Stimulated activated CD4-positive, alpha-beta T cell treated with anti-CD3 and anti-CD28 coated beads, TNF-alpha, amount 100 ng/mL, for 4 hours (primary cell): ENCODE results near the gene TWF1.
"Not testable (repeated sequence)": the region's sequence is repeated elsewhere in the genome, so short reads cannot be mapped to it uniquely, and the experiment has no call there.

Experiments
- DNase-seq, 3 experiments: peaks; one replicate each; pipeline ENCODE4 v3.0.0-alpha.2; 2020; ENCODE audit warnings: low read depth in 3 of 3

TWF1 gene

GRCh38 chr12:43805149-43805859 lies 813 bp downstream of the TWF1 start:
- no peak for DNase-seq

- DNase-seq: no peak
Measured at GRCh38 chr12:43797561-43798217, 8.4 kb downstream of the TWF1 start.

DNA sequence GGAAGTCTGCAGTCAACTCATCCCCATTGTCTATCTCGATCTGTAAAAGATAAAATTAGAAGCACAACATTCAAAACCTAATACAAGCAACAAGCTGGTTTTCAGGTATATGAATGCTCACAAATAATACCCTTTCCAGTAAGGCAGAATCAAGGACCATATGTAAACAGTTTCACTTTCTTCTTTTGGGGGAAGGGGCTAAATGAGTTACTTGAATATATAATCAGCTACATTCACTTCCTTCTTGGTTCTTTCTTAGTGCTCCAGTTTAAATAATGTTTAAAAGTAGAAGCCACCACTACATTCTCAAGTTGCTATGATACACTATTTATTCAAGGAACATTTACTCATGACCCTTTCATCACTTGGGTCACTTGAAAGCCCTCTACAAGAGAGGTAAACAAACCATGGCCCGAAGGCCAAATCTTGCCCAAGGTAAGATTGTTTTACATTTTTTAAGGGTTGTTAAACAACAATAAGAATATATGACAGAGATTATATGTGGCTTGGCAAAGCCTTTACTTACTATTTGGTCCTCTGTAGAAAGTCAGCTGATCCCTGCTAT lies 10.3 kb downstream of the TWF1 start:
- no peak for DNase-seq

DNA sequence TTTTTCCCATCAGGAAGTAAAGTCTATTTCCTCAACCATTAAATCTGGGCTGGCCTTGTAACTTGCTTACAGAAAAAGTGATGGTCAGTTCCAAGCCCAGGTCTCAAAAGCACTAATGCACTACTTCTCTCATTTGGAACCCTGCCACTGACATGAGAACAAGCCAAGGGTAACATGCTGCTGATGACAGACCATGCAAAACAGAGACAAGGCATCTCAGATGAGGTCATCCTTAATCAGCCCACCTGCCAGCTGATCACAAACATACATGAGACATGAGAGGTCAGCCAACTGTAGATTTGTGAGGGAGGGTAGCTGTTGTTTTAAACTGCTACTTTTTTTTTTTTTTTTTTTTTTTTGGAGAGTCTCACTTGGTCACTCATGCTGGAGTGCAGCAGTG lies 16.2 kb downstream of the TWF1 start:
- no peak for DNase-seq

GRCh38 chr12:43786899-43787693 lies 19.0 kb downstream of the TWF1 start:
- no peak for DNase-seq

GRCh38 chr12:43776498-43776897 lies 29.6 kb downstream of the TWF1 start:
- no peak for DNase-seq

DNA sequence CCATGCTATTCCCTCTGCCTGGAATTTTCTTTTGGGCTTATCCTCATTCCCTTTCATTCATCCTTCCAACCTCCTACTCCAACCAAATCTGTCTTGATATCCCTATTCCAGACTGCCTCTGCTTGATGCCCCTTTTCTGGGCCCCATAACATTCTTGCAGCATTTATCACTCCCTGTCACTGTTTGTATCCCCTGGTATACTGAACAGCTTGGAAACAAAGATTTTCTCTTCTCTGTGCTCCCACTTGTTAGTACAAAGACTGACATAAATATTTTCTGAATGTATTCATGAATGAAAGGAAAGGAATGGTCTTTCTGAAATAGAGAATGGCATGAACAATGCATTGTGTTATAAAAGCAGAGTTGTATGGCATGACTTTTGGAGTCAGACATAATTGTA lies 39.8 kb downstream of the TWF1 start:
- no peak for DNase-seq

GRCh38 chr12:43764528-43764927 lies 41.6 kb downstream of the TWF1 start:
- DNase-seq: no peak

GRCh38 chr12:43763769-43764168 lies 42.3 kb downstream of the TWF1 start:
- DNase-seq: no peak

GRCh38 chr12:43762596-43762995 lies 43.5 kb downstream of the TWF1 start:
- no peak for DNase-seq

DNA sequence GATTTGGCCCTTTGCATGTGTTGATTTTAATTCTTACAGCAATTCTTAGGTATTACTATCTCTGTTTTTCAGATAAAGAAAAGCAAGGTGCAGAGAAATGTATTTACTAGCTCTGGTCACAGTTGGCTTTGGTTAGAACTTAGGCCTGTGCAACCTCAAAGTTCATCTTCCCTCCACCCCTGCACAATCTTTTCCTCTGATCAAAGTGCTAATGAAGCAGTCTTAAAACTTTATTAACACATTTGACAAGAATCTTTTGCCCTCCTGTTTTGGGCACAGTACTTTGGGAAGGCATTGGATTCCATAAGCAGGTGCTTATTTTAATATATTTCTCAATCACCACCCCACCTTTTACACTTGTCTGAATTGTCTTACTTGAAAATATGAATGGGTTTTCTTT lies 44.6 kb downstream of the TWF1 start:
- no peak for DNase-seq

DNA sequence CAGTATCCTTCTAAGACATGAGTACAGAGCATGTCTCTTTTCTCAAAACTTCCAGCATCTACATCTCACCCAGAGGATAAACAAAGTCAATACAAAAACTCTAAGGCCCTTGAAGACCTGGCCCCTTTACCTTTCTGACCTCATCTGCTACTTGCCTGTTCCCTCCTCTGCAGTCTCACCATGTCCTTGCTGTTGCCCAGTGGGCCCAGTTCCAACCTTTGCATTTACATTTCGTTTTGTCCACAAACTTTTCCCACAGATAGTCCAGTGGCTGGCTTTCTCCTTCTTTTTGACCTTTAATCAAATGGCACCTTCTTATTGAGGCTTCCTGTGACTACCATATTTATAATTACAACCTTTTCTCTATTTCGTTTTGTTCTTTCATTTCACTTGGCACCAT lies 45.7 kb downstream of the TWF1 start:
- no peak for DNase-seq

GRCh38 chr12:43758728-43759563 lies 47.2 kb downstream of the TWF1 start, which contains the start of the genes IRAK4 and PUS7L:
Gene IRAK4 (plus strand): TSS chr12:43758951. CDS start chr12:43768112, 9,161 bp downstream.
Gene PUS7L (minus strand): TSS chr12:43758790. CDS start chr12:43755245, 3,545 bp downstream.
- DNase-seq: peak; percentile 86 to 92 (median 92)

GRCh38 chr12:43758247-43758727 lies 47.8 kb downstream of the TWF1 start:
- DNase-seq: peak in 2 of 3 experiments; percentile 4 to 12

DNA sequence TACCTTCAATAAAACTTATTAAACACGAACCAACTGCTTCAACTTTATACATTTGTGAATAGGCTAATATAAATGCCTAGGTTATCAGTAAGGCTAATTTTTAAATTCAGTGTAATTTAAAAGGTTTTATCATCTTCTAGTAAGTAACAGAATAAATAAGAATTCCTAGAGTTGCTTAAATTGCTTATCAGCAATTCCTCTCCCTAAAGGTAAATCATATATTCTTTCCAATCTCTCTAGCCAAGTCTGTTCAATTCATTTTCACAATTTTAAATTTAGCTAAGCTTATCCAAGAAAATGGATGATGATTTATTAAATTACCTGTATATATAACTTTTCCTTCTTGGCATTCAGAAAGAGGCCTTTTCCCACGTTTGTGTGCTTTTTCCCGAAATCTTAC lies 52.1 kb downstream of the TWF1 start:
- DNase-seq: no peak

DNA sequence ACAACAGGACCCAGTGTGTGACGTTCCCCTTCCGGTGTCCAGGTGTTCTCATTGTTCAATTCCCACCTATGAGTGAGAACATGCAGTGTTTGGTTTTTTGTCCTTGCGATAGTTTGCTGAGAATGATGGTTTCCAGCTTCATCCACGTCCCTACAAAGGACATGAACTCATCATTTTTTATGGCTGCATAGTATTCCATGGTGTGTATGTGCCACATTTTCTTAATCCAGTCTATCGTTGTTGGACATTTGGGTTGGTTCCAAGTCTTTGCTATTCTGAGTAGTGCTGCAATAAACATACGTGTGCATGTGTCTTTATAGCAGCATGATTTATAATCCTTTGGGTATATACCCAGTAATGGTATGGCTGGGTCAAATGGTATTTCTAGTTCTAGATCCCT lies 54.8 kb downstream of the TWF1 start:
- not testable (repeated sequence) for DNase-seq

- no peak for DNase-seq
Measured at GRCh38 chr12:43750814-43751213, 55.3 kb downstream of the TWF1 start.

DNA sequence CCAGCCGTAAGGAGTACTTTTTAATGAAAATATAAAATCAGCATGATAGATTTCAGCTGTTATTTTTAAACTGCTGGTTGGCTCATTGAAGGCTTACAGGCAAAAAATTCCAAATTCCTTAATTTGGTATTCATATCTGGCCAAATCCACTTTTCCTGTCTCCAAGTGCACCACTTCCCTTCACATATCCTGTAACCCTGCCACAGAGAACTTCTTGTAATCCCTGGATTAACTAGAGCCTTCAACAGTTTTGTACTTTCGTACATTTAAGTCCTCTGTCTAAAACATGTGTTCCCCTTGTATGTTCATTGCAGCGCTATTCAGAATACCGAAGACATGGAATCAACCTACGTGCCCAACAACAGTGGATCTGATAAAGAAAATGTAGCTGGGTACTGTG lies 57.1 kb downstream of the TWF1 start:
- no peak for DNase-seq

DNA sequence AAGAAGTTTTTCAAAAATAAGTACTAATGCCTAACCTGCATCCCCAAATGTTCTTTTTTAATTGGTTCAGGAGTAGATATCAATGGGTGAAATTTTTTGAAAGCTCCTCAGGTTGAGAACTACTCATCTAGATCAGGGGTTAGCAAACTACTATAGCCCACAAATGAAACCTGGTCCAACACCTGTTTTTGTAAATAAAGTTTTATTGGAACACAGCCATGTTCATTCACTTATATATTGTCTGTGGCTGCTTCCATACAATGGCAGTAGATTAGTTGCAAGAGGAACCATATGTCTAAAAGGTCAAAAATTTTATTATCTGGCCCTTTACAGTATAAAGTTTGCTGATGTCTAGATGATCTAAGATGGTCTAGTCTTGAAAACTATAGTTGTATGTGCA lies 61.3 kb downstream of the TWF1 start:
- DNase-seq: no peak
